Activated naive CD8-positive, alpha-beta T cell treated with anti-CD3 and anti-CD28 coated beads, Interleukin-2, amount 10 ng/mL, durations not matched to agents 7 days and 5 days (primary cell): ENCODE measurements around the gene CACNA2D4. TPM values are rescaled to one million over a fixed set of nuclear protein-coding genes. Genes with fewer than 3 reads are reported as not detected.

Source experiments
- ATAC-seq: fragments of 150-1000 bp; cut with Tn5 transposase; one replicate; pipeline ENCODE4 v1.10.0; 2021; ENCODE audit warnings: low read depth, moderate library complexity
- POLR2A ChIA-PET: fragments of 350-600 bp; sonication (Branson Sonifier 250); formaldehyde crosslinking; loops from one replicate; lab custom pipeline; 2021; ENCODE audit warnings: antibody characterized with exemption; lab: Charles Lee
- DNase-seq: peaks from one replicate; pipeline ENCODE4 v3.0.0; 2021
- H3K27ac Mint-ChIP-seq: one replicate; pipeline ENCODE4 v1.8.0; 2022; ENCODE audit warnings: mild to moderate bottlenecking, mixed read lengths
- H3K27me3 Mint-ChIP-seq: one replicate; pipeline ENCODE4 v1.8.0; 2022; ENCODE audit warnings: mild to moderate bottlenecking, moderate library complexity, mixed read lengths
- H3K36me3 Mint-ChIP-seq: one replicate; pipeline ENCODE4 v1.8.0; 2021; ENCODE audit warnings: mild to moderate bottlenecking, mixed read lengths
- H3K4me1 Mint-ChIP-seq: one replicate; pipeline ENCODE4 v1.8.0; 2021; ENCODE audit warnings: mixed read lengths
- H3K4me3 Mint-ChIP-seq: one replicate; pipeline ENCODE4 v1.8.0; 2022; ENCODE audit warnings: mild to moderate bottlenecking, moderate library complexity, mixed read lengths
- H3K9me3 Mint-ChIP-seq: one replicate; pipeline ENCODE4 v1.8.0; 2021; ENCODE audit warnings: mixed read lengths
- total RNA-seq, 2 experiments: library from RNA; stranded (reverse); gene quantifications; one replicate each; pipeline ENCODE4 v1.2.3, GENCODE V29; 2021

CACNA2D4 gene
- total RNA-seq, 2 experiments from 2014 or later: 8.0 to 10.4 TPM

GRCh38 chr12:1858456-1858855, 60.0 kb downstream of the CACNA2D4 start:
- peaks cover 2% of the 10 kb centered on the region for H3K4me1 Mint-ChIP-seq
- POLR2A ChIA-PET: no interaction called here
- H3K27ac Mint-ChIP-seq: no peak overlapping the region
- no peaks in the 10 kb centered on the region for H3K36me3 Mint-ChIP-seq
- no peak overlapping the region for H3K4me3 Mint-ChIP-seq
- DNase-seq (no peak), ATAC-seq (no peak)
- peaks cover 9% of the 10 kb centered on the region for H3K27me3 Mint-ChIP-seq
- no peaks in the 10 kb centered on the region for H3K9me3 Mint-ChIP-seq

- H3K4me3 Mint-ChIP-seq: no peak overlapping the region
- no peaks in the 10 kb centered on the region for H3K9me3 Mint-ChIP-seq
- H3K4me1 Mint-ChIP-seq: peaks cover 2% of the 10 kb centered on the region
- no peak for DNase-seq
- H3K36me3 Mint-ChIP-seq: no peaks in the 10 kb centered on the region
- peaks cover 3% of the 10 kb centered on the region for H3K27me3 Mint-ChIP-seq
- POLR2A ChIA-PET: no interaction called here
- no peak overlapping the region for H3K27ac Mint-ChIP-seq
- ATAC-seq: no peak
These were observed 60.6 kb downstream of the CACNA2D4 start for GRCh38 chr12:1857821-1858220.

GRCh38 chr12:1857086-1857485, 61.4 kb downstream of the CACNA2D4 start:
- H3K36me3 Mint-ChIP-seq: no peaks in the 10 kb centered on the region
- no peak for DNase-seq
- H3K4me1 Mint-ChIP-seq: peaks cover 2% of the 10 kb centered on the region
- no peak overlapping the region for H3K4me3 Mint-ChIP-seq
- no peak overlapping the region for H3K27ac Mint-ChIP-seq
- H3K27me3 Mint-ChIP-seq: peaks cover under 1% of the 10 kb centered on the region
- POLR2A ChIA-PET: no interaction called here
- ATAC-seq: no peak
- no peaks in the 10 kb centered on the region for H3K9me3 Mint-ChIP-seq

GRCh38 chr12:1855241-1855640, 63.2 kb downstream of the CACNA2D4 start:
- DNase-seq (no peak), ATAC-seq (no peak)
- Mint-ChIP-seq H3K27ac (no peak overlapping the region), H3K27me3 (peaks cover 7% of the 10 kb centered on the region), H3K36me3 (no peaks in the 10 kb centered on the region), H3K4me1 (peaks cover 4% of the 10 kb centered on the region), H3K9me3 (no peaks in the 10 kb centered on the region), H3K4me3 (no peak overlapping the region)
- POLR2A ChIA-PET: no interaction called here

- Mint-ChIP-seq H3K36me3 (no peaks in the 10 kb centered on the region), H3K4me1 (peaks cover 4% of the 10 kb centered on the region), H3K4me3 (no peak overlapping the region), H3K27me3 (peaks cover 7% of the 10 kb centered on the region), H3K27ac (no peak overlapping the region), H3K9me3 (no peaks in the 10 kb centered on the region)
- ATAC-seq (no peak), DNase-seq (no peak)
- POLR2A ChIA-PET: no interaction called here
These were observed 64.7 kb downstream of the CACNA2D4 start for GRCh38 chr12:1853716-1854115.

GRCh38 chr12:1852076-1852475, 66.4 kb downstream of the CACNA2D4 start:
- Mint-ChIP-seq H3K27me3 (peaks cover 7% of the 10 kb centered on the region), H3K27ac (no peak overlapping the region), H3K4me3 (no peak overlapping the region), H3K9me3 (no peaks in the 10 kb centered on the region), H3K36me3 (no peaks in the 10 kb centered on the region), H3K4me1 (peaks cover 4% of the 10 kb centered on the region)
- ATAC-seq (no peak), DNase-seq (no peak)
- POLR2A ChIA-PET: interaction anchor here (0.5 kb wide), 1 partner anchor 14 kb away, joined by 3 read pairs; no protein-coding TSS in a partner anchor

- POLR2A ChIA-PET: no interaction called here
- H3K27me3 Mint-ChIP-seq: peaks cover 7% of the 10 kb centered on the region
- peaks cover 4% of the 10 kb centered on the region for H3K4me1 Mint-ChIP-seq
- DNase-seq: no peak
- H3K36me3 Mint-ChIP-seq: no peaks in the 10 kb centered on the region
- H3K27ac Mint-ChIP-seq: no peak overlapping the region
- H3K4me3 Mint-ChIP-seq: no peak overlapping the region
- H3K9me3 Mint-ChIP-seq: no peaks in the 10 kb centered on the region
- no peak for ATAC-seq
These were observed 67.2 kb downstream of the CACNA2D4 start for GRCh38 chr12:1851151-1851701.

- Mint-ChIP-seq H3K36me3 (no peaks in the 10 kb centered on the region), H3K4me3 (no peak overlapping the region), H3K27ac (no peak overlapping the region), H3K4me1 (peaks cover 2% of the 10 kb centered on the region), H3K9me3 (no peaks in the 10 kb centered on the region), H3K27me3 (peaks cover 7% of the 10 kb centered on the region)
- DNase-seq: no peak
- POLR2A ChIA-PET: no interaction called here
- no peak for ATAC-seq
These were observed 69.7 kb downstream of the CACNA2D4 start for GRCh38 chr12:1848745-1849144.

GRCh38 chr12:1848146-1848545, 70.3 kb downstream of the CACNA2D4 start:
- Mint-ChIP-seq H3K36me3 (no peaks in the 10 kb centered on the region), H3K27ac (no peak overlapping the region), H3K9me3 (no peaks in the 10 kb centered on the region), H3K4me1 (peaks cover 2% of the 10 kb centered on the region), H3K27me3 (peaks cover 7% of the 10 kb centered on the region), H3K4me3 (no peak overlapping the region)
- POLR2A ChIA-PET: no interaction called here
- DNase-seq (no peak), ATAC-seq (no peak)

- no peak overlapping the region for H3K27ac Mint-ChIP-seq
- no peaks in the 10 kb centered on the region for H3K36me3 Mint-ChIP-seq
- no peak for DNase-seq
- no peak overlapping the region for H3K4me3 Mint-ChIP-seq
- ATAC-seq: no peak
- POLR2A ChIA-PET: no interaction called here
- H3K4me1 Mint-ChIP-seq: peaks cover 2% of the 10 kb centered on the region
- no peaks in the 10 kb centered on the region for H3K9me3 Mint-ChIP-seq
- peaks cover 7% of the 10 kb centered on the region for H3K27me3 Mint-ChIP-seq
These were observed 71.0 kb downstream of the CACNA2D4 start for GRCh38 chr12:1847411-1847810.

GRCh38 chr12:1846421-1847405, 71.7 kb downstream of the CACNA2D4 start:
- Mint-ChIP-seq H3K27me3 (peaks cover 4% of the 10 kb centered on the region), H3K27ac (no peak overlapping the region), H3K36me3 (no peaks in the 10 kb centered on the region), H3K4me1 (peaks cover 2% of the 10 kb centered on the region), H3K9me3 (no peaks in the 10 kb centered on the region), H3K4me3 (no peak overlapping the region)
- DNase-seq (no peak), ATAC-seq (no peak)
- POLR2A ChIA-PET: no interaction called here

- Mint-ChIP-seq H3K4me1 (no peaks in the 10 kb centered on the region), H3K36me3 (no peaks in the 10 kb centered on the region), H3K4me3 (no peak overlapping the region), H3K27ac (no peak overlapping the region), H3K27me3 (no peaks in the 10 kb centered on the region), H3K9me3 (no peaks in the 10 kb centered on the region)
- DNase-seq: no peak
- ATAC-seq: no peak
- POLR2A ChIA-PET: no interaction called here
These were observed 72.6 kb downstream of the CACNA2D4 start for GRCh38 chr12:1845886-1846285.

- ATAC-seq: no peak
- Mint-ChIP-seq H3K36me3 (no peaks in the 10 kb centered on the region), H3K4me1 (no peaks in the 10 kb centered on the region), H3K27ac (no peak overlapping the region), H3K27me3 (no peaks in the 10 kb centered on the region), H3K4me3 (no peak overlapping the region), H3K9me3 (no peaks in the 10 kb centered on the region)
- no peak for DNase-seq
- POLR2A ChIA-PET: no interaction called here
These were observed 73.0 kb downstream of the CACNA2D4 start for GRCh38 chr12:1845427-1845826.
